ENCODE data around the gene TMEM219. TPM values are rescaled to one million over a fixed set of nuclear protein-coding genes. Genes with fewer than 3 reads are reported as not detected.

The TMEM219 gene
- polyA plus RNA-seq, 1 of the 3 experiments (the other 2 are of a cell fraction): 101 TPM

DNA sequence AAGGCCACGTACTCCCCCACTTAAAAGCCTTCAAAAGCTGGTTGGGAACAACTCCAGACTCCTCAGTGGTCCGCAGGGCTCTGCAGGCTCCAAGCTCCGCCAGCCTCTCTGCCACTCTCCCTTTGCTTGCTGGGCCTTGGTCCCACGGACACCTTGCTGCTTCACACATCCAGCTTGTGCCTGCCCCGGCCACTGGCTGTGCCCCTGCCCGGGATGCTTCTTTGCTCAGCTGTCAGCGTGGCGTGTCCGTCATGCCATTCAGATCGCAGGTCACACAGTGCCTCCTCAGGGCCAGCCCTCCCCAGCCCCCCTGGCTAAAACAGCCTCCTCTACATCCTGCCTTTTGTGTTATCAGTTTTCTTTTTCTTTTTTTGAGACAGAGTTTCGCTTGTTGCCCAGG, 49.8 kb upstream of the TMEM219 start:
- Histone ChIP-seq H4K20me1 (ENCODE audit: insufficient read depth) (no peaks in the 10 kb centered on the region), H3K4me2 (no peak overlapping the region), H3K9ac (no peak overlapping the region), H2AFZ (ENCODE audit: low read depth) (no peak overlapping the region), H3K9me3 (no peaks in the 10 kb centered on the region), H3K36me3 (replicated peaks in 1 of 2; ENCODE audit: control insufficient read depth in 1 of 2, insufficient read depth in 2 of 2, low read length in 1 of 2) (peaks cover 3 to 14% of the 10 kb centered on the region in 2 experiments), H3F3A (replicated peaks; ENCODE audit: insufficient read depth) (peaks cover 15% of the 10 kb centered on the region), H3K27ac (ENCODE audit: low read depth in 2 of 2, low read length in 1 of 2) (no peak overlapping the region), H3K4me3 (ENCODE audit: low read depth in 2 of 2, low read length in 1 of 2) (no peak overlapping the region), H3K9me2 (no peaks in the 10 kb centered on the region), H3K27me3 (ENCODE audit: insufficient read depth) (no peaks in the 10 kb centered on the region), H3K79me2 (ENCODE audit: insufficient read depth) (peaks cover 6% of the 10 kb centered on the region; the same call in 1 of the 2 replicates), H3K4me1 (ENCODE audit: control insufficient read depth in 1 of 2, insufficient read depth in 2 of 2, low read depth in 1 of 2, low read length in 1 of 2) (no peaks in the 10 kb centered on the region)
- 94% methylated on average over 11 of the region's 11 CpGs for WGBS (ENCODE audit: low lambda C conversion rate)
- CTCF ChIA-PET: interaction anchor here (0.6 to 2.2 kb wide), 2 partner anchors 10 to 120 kb away, joined by 4 to 8 read pairs; no protein-coding TSS in a partner anchor
- POLR2A ChIA-PET: interaction anchor here (1.8 to 2.6 kb wide), 2 partner anchors 11 to 14 kb away, joined by 3 to 12 read pairs; partner anchors contain the start of genes ASPHD1, KCTD13 and SEZ6L2
- TF ChIP-seq, protein P1, sequence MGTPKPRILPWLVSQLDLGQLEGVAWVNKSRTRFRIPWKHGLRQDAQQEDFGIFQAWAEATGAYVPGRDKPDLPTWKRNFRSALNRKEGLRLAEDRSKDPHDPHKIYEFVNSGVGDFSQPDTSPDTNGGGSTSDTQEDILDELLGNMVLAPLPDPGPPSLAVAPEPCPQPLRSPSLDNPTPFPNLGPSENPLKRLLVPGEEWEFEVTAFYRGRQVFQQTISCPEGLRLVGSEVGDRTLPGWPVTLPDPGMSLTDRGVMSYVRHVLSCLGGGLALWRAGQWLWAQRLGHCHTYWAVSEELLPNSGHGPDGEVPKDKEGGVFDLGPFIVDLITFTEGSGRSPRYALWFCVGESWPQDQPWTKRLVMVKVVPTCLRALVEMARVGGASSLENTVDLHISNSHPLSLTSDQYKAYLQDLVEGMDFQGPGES (IDR thresholded peaks at IDR 0.05; ENCODE audit: low read depth, low read length): no peak
- TF ChIP-seq SMC3 (IDR thresholded peaks at IDR 0.05; ENCODE audit: low read depth, low read length): no peak
- no peak for TF ChIP-seq POLR2AphosphoS5 (IDR thresholded peaks at IDR 0.05; ENCODE audit: low read depth, low read length)
- TF ChIP-seq FOXM1 (IDR thresholded peaks at IDR 0.05; ENCODE audit: low read depth): no peak
- TF ChIP-seq ELF1 (IDR thresholded peaks at IDR 0.05): no peak
- TF ChIP-seq, protein P2, sequence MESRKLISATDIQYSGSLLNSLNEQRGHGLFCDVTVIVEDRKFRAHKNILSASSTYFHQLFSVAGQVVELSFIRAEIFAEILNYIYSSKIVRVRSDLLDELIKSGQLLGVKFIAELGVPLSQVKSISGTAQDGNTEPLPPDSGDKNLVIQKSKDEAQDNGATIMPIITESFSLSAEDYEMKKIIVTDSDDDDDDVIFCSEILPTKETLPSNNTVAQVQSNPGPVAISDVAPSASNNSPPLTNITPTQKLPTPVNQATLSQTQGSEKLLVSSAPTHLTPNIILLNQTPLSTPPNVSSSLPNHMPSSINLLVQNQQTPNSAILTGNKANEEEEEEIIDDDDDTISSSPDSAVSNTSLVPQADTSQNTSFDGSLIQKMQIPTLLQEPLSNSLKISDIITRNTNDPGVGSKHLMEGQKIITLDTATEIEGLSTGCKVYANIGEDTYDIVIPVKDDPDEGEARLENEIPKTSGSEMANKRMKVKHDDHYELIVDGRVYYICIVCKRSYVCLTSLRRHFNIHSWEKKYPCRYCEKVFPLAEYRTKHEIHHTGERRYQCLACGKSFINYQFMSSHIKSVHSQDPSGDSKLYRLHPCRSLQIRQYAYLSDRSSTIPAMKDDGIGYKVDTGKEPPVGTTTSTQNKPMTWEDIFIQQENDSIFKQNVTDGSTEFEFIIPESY (IDR thresholded peaks at IDR 0.05; ENCODE audit: borderline replicate concordance, low read depth): no peak
- no peak for TF ChIP-seq FOXJ3 (CRISPR knock-in tag; IDR thresholded peaks at IDR 0.05)
- TF ChIP-seq, protein P3, sequence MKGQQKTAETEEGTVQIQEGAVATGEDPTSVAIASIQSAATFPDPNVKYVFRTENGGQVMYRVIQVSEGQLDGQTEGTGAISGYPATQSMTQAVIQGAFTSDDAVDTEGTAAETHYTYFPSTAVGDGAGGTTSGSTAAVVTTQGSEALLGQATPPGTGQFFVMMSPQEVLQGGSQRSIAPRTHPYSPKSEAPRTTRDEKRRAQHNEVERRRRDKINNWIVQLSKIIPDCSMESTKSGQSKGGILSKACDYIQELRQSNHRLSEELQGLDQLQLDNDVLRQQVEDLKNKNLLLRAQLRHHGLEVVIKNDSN (IDR thresholded peaks at IDR 0.05; ENCODE audit: borderline replicate concordance, low read depth): no peak
- no peak for TF ChIP-seq TAF1 (IDR thresholded peaks at IDR 0.05; ENCODE audit: borderline replicate concordance, low read depth, low read length)
- no peak for TF ChIP-seq MEF2A (IDR thresholded peaks at IDR 0.05; ENCODE audit: borderline replicate concordance, low read depth)
- no peak for TF ChIP-seq YY1 (IDR thresholded peaks at IDR 0.05; ENCODE audit: low read depth)
- TF ChIP-seq, protein P4, sequence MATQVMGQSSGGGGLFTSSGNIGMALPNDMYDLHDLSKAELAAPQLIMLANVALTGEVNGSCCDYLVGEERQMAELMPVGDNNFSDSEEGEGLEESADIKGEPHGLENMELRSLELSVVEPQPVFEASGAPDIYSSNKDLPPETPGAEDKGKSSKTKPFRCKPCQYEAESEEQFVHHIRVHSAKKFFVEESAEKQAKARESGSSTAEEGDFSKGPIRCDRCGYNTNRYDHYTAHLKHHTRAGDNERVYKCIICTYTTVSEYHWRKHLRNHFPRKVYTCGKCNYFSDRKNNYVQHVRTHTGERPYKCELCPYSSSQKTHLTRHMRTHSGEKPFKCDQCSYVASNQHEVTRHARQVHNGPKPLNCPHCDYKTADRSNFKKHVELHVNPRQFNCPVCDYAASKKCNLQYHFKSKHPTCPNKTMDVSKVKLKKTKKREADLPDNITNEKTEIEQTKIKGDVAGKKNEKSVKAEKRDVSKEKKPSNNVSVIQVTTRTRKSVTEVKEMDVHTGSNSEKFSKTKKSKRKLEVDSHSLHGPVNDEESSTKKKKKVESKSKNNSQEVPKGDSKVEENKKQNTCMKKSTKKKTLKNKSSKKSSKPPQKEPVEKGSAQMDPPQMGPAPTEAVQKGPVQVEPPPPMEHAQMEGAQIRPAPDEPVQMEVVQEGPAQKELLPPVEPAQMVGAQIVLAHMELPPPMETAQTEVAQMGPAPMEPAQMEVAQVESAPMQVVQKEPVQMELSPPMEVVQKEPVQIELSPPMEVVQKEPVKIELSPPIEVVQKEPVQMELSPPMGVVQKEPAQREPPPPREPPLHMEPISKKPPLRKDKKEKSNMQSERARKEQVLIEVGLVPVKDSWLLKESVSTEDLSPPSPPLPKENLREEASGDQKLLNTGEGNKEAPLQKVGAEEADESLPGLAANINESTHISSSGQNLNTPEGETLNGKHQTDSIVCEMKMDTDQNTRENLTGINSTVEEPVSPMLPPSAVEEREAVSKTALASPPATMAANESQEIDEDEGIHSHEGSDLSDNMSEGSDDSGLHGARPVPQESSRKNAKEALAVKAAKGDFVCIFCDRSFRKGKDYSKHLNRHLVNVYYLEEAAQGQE (IDR thresholded peaks at IDR 0.05; ENCODE audit: low read depth, low read length): no peak
- TF ChIP-seq RXRA (IDR thresholded peaks at IDR 0.05; ENCODE audit: borderline replicate concordance, low read depth): no peak
- no peak for DNase-seq

Measured in SK-N-SH (cell line).